ENCODE results near the gene DENND1A.

The DENND1A gene

DNA sequence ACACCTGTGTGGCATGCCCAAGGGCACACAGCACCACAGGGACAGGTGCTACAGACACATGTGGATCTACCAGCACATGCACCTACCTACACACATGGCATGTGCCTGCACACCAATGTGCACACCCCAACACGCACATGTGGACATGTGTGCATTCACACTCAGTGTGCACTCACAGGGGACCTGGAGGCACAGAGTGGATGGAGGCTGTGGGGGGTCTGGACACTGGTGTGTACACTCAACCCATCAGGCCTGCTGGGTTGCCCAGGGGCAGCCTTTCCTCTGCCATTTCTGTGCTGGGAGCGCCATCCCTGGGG, 572.2 kb downstream of the DENND1A start:
- no peak overlapping the region for H3K4me3 ChIP-seq (ENCODE audit: control insufficient read depth, low read depth, low read length)
- TF ChIP-seq, protein P1, sequence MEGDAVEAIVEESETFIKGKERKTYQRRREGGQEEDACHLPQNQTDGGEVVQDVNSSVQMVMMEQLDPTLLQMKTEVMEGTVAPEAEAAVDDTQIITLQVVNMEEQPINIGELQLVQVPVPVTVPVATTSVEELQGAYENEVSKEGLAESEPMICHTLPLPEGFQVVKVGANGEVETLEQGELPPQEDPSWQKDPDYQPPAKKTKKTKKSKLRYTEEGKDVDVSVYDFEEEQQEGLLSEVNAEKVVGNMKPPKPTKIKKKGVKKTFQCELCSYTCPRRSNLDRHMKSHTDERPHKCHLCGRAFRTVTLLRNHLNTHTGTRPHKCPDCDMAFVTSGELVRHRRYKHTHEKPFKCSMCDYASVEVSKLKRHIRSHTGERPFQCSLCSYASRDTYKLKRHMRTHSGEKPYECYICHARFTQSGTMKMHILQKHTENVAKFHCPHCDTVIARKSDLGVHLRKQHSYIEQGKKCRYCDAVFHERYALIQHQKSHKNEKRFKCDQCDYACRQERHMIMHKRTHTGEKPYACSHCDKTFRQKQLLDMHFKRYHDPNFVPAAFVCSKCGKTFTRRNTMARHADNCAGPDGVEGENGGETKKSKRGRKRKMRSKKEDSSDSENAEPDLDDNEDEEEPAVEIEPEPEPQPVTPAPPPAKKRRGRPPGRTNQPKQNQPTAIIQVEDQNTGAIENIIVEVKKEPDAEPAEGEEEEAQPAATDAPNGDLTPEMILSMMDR (conservative IDR thresholded peaks at IDR 0.05; ENCODE audit: control insufficient read depth, insufficient read depth, low read depth, low read length), result no peak
- DNase-seq (ENCODE audit: low read depth), result no peak

DNA sequence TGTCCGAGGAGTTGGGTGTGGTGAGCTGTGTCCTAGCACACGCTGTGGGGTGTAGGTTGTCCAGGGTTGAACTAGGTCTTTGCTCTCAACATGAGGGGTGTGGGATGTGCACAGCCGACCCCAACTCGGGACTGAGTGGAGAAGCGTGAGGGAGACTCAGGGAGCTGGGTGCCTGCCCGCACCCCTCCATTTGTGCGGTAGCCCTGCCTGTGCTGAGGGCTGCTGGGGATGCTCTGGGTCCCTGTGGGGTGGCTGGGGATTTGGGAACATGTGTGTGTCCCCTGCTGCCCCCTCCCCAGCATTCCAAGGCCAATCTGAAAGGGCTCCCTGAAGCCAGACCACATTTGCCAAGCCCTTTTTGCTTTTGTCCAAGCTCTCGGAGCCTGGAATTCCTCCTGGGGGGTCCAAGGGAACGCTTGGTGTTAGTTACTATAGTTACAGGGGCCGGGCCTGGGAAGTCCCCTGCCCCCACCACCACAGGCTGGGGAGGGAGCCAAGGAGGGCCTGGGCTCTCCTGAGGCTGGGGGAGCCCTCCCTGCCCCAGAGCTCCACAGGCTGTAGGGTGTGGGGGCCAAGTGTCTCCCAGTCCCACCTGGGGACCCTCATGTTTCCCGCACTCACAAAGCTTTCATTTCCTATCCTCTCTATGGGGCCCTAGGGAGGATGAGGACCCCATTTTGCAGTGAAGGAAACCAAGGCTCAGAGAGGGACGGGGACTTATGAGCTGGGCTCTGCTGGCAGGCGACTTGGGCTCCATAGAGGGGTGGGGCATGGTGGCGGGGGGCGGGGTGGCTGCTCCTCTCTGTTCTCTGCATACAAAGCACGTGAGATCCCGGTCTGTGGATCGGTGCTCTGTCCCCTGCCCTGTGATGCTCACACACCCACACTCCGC, 572.8 kb downstream of the DENND1A start:
- TF ChIP-seq, protein P1 (conservative IDR thresholded peaks at IDR 0.05; ENCODE audit: control insufficient read depth, insufficient read depth, low read depth, low read length), result no peak
- DNase-seq (ENCODE audit: low read depth), result no peak
- no peak overlapping the region for H3K4me3 ChIP-seq (ENCODE audit: control insufficient read depth, low read depth, low read length)

DNA sequence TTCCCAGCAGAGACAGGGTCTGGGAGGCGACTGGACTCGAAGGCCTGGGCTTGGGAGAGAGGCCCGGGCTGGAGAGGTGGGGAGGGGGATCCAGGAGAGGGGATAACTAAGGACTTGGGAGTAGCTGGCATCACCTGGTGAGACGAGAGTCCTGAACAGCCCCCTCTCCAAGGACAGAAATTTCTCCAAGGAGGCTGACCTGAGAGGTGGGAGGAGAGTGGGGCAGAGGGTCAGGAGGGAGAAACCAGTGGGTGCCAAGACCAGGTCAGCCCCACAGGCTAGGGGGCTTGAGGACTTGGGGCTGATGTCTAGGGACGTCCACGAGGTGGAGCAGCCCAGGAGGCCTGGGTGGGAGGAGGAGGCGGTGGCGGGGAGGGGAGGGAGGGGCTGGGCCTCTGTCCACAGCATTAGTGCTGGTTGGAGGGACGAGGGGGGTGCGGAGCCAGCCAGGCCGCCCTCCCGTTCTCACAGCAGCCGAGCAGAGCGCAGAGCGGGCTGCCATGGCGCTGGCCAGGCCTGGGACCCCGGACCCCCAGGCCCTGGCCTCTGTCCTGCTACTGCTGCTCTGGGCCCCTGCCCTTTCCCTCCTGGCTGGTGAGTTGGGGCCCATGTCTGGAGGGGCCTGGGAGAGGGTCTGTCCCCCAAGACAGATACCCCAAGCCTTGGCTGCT, 574.0 kb downstream of the DENND1A start, which contains the start of gene CRB2:
CRB2 (plus strand) TSS at position 437 of the 671 bp plus-strand sequence; CDS start at position 501, 64 bp downstream.
- DNase-seq (ENCODE audit: low read depth), result no peak
- H3K4me3 ChIP-seq (ENCODE audit: control insufficient read depth, low read depth, low read length), result no peak within 1 kb of the TSS
- TF ChIP-seq, protein P1 (conservative IDR thresholded peaks at IDR 0.05; ENCODE audit: control insufficient read depth, insufficient read depth, low read depth, low read length), result no peak

DNA sequence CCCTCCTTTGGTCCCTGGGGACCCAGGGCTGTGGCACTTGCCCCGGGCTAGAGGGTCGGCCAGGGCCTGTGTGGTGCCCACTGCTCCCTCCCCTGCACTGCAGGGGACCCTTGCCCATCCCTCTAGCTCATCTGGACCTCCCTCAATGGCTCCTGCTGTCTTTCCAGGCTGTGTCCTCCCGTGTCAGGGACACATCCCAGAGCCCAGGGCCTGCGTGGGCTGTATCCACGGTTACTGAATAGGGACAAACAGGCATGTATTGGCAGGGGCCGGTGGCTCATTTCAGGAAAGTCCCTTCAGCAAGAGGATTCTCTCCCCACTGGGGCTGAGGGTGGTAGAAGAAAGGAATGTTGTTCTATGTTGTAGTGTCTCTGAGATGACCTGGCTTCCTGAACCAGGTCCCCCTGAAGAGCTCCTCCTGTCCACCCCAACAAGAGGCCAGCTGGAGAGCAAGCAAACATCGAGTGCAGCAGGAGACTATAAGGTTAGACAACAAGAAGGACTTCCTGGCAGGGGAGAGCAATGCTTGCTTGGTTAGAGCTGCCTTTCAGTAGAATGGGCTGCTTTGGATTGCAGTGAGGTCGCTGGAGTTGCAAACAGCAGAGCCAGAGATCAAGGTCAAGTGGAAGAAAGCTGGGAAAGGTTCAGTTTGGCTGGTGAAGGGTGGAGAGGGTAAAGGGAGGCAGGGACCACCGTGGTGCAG, 575.0 kb downstream of the DENND1A start:
- no peak for DNase-seq (ENCODE audit: low read depth)
- no peak overlapping the region for H3K4me3 ChIP-seq (ENCODE audit: control insufficient read depth, low read depth, low read length)
- TF ChIP-seq, protein P1 (conservative IDR thresholded peaks at IDR 0.05; ENCODE audit: control insufficient read depth, insufficient read depth, low read depth, low read length), result no peak

DNA sequence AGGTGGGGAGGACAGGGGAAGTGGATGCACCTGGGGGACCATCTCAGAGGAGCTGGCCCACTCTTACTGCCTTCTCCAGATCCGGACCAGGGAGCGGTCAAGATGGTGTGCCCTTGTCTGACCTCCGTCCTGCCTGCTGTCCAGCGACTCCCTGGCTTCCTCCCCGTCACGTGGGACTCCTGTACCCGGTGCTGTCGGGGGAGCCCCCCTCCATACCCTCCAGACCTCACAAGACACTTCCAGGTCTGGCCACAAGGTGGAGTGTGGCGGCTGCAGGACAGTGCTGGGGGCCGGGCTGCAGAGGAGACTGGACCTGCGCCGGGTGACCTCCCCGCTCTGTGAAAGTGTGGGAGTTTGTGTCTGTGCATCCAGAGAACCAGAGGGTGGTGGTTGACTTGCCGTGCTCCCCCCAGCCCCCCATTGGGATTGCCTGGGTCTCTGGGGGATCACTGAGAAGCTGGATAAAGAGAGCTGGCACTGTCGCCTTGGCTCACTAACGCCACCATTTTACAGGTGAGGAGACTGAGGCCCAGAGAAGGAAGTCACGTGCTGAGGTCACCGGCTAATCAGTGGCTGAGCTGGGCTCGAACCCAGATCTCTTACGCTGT, 575.8 kb downstream of the DENND1A start:
- DNase-seq (ENCODE audit: low read depth), result peak; percentile 53
- TF ChIP-seq, protein P1 (conservative IDR thresholded peaks at IDR 0.05; ENCODE audit: control insufficient read depth, insufficient read depth, low read depth, low read length), result peak; percentile 71
- H3K4me3 ChIP-seq (ENCODE audit: control insufficient read depth, low read depth, low read length), result no peak overlapping the region

DNA sequence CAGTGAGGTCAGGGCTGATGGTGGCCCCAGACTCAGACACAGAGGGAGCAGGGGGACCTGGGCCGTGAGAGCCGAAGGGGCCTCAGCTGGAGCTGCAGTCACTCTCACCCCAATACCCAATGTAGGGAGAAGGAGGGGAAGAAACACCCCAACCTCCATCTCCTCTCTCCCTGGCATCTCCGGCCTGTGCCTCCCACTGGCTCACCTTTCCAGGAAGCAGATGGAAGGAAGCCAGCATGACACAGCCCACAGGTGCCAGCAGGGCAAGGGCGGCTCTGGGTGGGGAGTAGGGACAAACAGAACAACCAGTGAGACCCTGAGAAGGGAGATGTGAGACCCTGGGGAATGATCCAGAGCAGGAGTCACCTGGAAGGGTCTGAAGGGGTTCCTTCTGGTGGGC, 576.9 kb downstream of the DENND1A start:
- TF ChIP-seq, protein P1 (conservative IDR thresholded peaks at IDR 0.05; ENCODE audit: control insufficient read depth, insufficient read depth, low read depth, low read length), result no peak
- no peak overlapping the region for H3K4me3 ChIP-seq (ENCODE audit: control insufficient read depth, low read depth, low read length)
- DNase-seq (ENCODE audit: low read depth), result no peak
